Heart left ventricle (tissue), 13 donors: ENCODE measurements around the gene BTRC.

ENCODE experiments used
- POLR2A ChIP-seq, 2 donors: fragments of 450-650 bp; IDR thresholded peaks; one replicate each; pipeline ENCODE4 v1.6.1; 2017; ENCODE audit warnings: antibody characterized with exemption in 2 of 2, mild to moderate bottlenecking in 2 of 2, moderate library complexity in 2 of 2
- TF ChIP-seq, protein P1 (sequence below), 12 donors: fragments of 200-600 bp; sonication (generic) in 4 of 12; IDR thresholded peaks; one replicate each; pipeline versions ENCODE4 v1.5.0 to v1.8.0; 2018 to 2022; ENCODE audit warnings: antibody characterized with exemption in 12 of 12, mild to moderate bottlenecking in 5 of 12
- donor health status: ischemic (EF 13 %, LVEDD 7.1; RV severe dilation, severe dysfunction).
- donor health status: DM: no; HTN: yes; CAD: no.
- donor health status: DM: no; HTN: no; CAD: no.
- donor health status: ischemic (EF 25% LVEDD 6.9; RV normal size, moderate dysfunction).
- donor health status: ischemic (EF 25% LVEDD 5.7; RV mildly dilated, moderate dysfunction).
- donor health status: ischemic (EF 35%, LVEDD 5.7; RV mildly dilated, moderate dysfunction).
- donor health status: nonischemic (EF 11% LVEDD 7.7; RV severe dilation, severe dysfunction).
- donor health status: DM: yes; HTN: yes; CAD: no.
- donor health status: PGD.
- donor health status: ischemic (EF 29% LVEDD 5.4; RV normal size, mild dysfunction).
- donor health status: nonischemic (EF 23%, LVEDD 6.1; RV moderate dilation, normal function).

DNA sequence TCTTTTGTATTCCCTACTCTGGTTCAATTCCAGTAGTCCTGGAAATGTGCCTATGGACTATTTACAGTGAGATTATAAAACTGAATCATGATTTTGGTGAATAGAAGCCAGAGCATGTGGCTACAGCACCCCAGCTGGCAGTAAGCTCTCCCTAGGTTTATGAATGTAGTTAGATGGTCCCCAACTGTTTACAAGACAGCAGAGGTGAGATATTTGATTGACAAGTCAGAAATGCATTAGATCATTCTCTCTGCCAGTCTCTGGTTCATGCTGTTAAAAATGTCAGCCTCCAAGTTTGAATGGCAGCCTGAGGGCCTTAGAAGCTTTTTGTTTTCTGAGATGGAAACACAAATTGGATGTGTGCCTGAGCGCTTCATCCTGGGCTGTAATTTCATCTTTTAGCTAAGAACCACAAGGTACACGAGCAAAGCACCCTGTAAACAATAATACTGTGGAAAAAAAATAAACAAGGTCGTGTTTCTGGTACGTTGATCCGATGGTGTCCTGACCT lies 85.0 kb downstream of the BTRC start:
- TF ChIP-seq, protein P1, sequence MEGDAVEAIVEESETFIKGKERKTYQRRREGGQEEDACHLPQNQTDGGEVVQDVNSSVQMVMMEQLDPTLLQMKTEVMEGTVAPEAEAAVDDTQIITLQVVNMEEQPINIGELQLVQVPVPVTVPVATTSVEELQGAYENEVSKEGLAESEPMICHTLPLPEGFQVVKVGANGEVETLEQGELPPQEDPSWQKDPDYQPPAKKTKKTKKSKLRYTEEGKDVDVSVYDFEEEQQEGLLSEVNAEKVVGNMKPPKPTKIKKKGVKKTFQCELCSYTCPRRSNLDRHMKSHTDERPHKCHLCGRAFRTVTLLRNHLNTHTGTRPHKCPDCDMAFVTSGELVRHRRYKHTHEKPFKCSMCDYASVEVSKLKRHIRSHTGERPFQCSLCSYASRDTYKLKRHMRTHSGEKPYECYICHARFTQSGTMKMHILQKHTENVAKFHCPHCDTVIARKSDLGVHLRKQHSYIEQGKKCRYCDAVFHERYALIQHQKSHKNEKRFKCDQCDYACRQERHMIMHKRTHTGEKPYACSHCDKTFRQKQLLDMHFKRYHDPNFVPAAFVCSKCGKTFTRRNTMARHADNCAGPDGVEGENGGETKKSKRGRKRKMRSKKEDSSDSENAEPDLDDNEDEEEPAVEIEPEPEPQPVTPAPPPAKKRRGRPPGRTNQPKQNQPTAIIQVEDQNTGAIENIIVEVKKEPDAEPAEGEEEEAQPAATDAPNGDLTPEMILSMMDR (IDR thresholded peaks at IDR 0.05), result no peak
- no peak for TF ChIP-seq POLR2A (IDR thresholded peaks at IDR 0.05)
